ENCODE measurements around the gene DGKH. TPM values are rescaled to one million over a fixed set of nuclear protein-coding genes. Genes with fewer than 3 reads are reported as not detected.

The DGKH gene
- total RNA-seq, 1 experiment from 2014 or later, result 11.3 TPM

Other genes with a start within 250 kb of the DGKH start
- 8.6 and 9.2 TPM in 2 replicates for gene VWA8, start 87.5 kb upstream of the DGKH start, total RNA-seq (2014; rRNA removed; shearing (Covaris generic))
- gene AKAP11, start 223.5 kb downstream of the DGKH start, total RNA-seq (2014; rRNA removed; shearing (Covaris generic)), result 13.9 and 16.5 TPM in 2 replicates

Data from SJSA1 (cell line).